VCaP (cell line): ENCODE results near the gene TTBK2.

Source experiments
- H3K27ac ChIP-seq: fragments of 450-650 bp; 2 replicates; pipeline ENCODE4 v1.5.1; 2017
- TF ChIP-seq, protein P1 (sequence below): fragments of 450-650 bp; conservative IDR thresholded peaks from 2 replicates; pipeline ENCODE4 v1.5.1; 2017; ENCODE audit warnings: mild to moderate bottlenecking, moderate library complexity

TTBK2 gene

GRCh38 chr15:42750306-42750705 lies 170.3 kb downstream of the TTBK2 start:
- H3K27ac ChIP-seq = no peak overlapping the region
- TF ChIP-seq, protein P1, sequence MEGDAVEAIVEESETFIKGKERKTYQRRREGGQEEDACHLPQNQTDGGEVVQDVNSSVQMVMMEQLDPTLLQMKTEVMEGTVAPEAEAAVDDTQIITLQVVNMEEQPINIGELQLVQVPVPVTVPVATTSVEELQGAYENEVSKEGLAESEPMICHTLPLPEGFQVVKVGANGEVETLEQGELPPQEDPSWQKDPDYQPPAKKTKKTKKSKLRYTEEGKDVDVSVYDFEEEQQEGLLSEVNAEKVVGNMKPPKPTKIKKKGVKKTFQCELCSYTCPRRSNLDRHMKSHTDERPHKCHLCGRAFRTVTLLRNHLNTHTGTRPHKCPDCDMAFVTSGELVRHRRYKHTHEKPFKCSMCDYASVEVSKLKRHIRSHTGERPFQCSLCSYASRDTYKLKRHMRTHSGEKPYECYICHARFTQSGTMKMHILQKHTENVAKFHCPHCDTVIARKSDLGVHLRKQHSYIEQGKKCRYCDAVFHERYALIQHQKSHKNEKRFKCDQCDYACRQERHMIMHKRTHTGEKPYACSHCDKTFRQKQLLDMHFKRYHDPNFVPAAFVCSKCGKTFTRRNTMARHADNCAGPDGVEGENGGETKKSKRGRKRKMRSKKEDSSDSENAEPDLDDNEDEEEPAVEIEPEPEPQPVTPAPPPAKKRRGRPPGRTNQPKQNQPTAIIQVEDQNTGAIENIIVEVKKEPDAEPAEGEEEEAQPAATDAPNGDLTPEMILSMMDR = no peak

DNA sequence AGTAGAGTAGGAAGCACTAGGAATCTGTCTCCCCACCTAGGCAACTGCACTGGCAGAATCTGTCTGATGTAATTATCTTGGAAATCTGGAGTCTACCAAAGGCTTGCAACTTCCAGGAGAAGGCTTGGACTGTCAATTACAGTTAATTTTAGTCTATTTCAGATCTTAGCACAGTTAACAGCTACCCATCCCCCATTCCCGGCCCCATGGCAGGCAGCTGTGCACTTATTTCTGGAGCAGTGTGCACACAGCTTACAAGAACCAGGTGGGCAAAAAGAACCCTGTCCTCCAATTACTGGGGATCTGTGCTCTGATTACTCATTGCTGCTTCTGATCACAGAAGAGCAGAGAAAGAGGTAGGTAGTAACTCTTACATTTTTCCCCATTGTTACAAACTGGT lies 171.3 kb downstream of the TTBK2 start:
- TF ChIP-seq, protein P1 = no peak
- H3K27ac ChIP-seq = no peak overlapping the region

- TF ChIP-seq, protein P1 = no peak
- no peak overlapping the region for H3K27ac ChIP-seq
Measured at GRCh38 chr15:42744195-42744594, 176.4 kb downstream of the TTBK2 start.

DNA sequence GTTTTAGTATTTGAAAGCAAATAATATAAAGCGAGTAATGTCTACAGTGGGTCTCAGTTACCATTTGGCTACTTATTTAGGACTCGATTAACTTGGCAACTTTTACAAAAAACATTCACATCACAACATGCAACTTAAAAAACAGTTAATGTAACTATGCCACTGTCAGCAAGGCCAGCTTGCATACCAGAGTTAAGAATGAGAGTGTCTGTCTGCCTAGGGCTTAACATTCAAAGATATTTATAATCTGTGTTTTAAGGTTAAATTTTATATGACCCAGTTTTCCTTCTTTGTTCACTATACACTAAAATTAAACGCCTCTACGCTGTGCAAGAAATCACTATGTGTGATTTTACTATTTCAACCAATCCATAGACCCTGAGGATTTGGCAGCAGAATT lies 178.4 kb downstream of the TTBK2 start:
- TF ChIP-seq, protein P1 = no peak
- no peak overlapping the region for H3K27ac ChIP-seq

- no peak overlapping the region for H3K27ac ChIP-seq
- TF ChIP-seq, protein P1 = no peak
Measured at GRCh38 chr15:42741710-42742109, 178.9 kb downstream of the TTBK2 start.

GRCh38 chr15:42737529-42738328 lies 182.8 kb downstream of the TTBK2 start:
- peak overlapping the region; percentile 81 for H3K27ac ChIP-seq
- TF ChIP-seq, protein P1 = peak; percentile 61

DNA sequence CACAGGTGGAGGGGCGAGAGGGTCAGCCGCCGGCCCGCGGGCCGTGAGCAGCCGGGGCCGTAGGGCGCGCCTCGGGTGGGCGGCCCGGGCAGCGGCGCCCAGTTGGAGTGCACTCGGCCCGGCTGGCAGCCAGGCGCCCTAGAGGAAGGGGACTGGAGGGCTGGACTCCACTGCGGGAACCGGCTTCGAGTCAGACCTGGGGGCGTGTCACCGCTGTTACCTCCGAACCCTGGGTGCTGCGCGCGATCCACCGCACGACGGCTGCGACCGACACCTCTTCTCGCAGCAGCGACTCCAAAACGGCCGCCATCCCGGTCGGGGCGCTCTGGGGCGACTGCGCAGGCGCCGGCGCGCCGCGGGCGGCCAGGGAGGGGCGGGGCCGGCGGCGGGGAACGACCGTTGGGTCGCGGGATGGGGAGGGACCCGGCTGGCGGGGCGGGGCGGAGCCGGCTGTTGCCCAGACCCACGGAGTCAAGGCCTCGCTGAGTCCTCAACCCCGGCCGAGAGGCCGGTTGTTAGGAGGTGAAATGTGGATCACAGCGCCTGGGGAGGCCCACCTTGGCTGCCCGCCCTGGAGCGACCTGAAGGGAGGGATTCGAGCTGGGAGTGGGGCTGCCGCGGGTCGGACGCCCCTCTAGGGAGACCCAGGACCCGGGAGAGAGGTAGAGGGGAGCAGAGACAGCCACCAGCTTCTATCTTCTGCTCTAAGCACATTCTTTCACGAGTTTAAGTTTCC lies 183.6 kb downstream of the TTBK2 start, which contains the start of gene CDAN1:
Gene CDAN1, minus strand, starts transcription at position 336 of the 736 bp plus-strand sequence. Its CDS starts 26 bp downstream, at position 310.
- TF ChIP-seq, protein P1 = no peak
- H3K27ac ChIP-seq = peak within 1 kb of the TSS; percentile 81
